Testis (tissue), 2 donors: ENCODE measurements around the gene DHCR7.

ENCODE experiments used
- CTCF ChIP-seq, 3 experiments: fragments of 450-650 bp in 2 of 3; fragments of 200-600 bp in 1 of 3; sonication (generic) in 1 of 3; IDR thresholded peaks; one replicate each; pipeline ENCODE4 v1.5.1; 2016 to 2019; ENCODE audit warnings: antibody characterized with exemption in 3 of 3, mild to moderate bottlenecking in 2 of 3, moderate library complexity in 1 of 3
- POLR2A ChIP-seq: fragments of 450-650 bp; IDR thresholded peaks from one replicate; pipeline ENCODE4 v1.6.1; 2017; ENCODE audit warnings: antibody characterized with exemption, mild to moderate bottlenecking, moderate library complexity

GRCh38 chr11:71406681-71407080 is 41.5 kb downstream of the DHCR7 start:
- TF ChIP-seq CTCF (IDR thresholded peaks at IDR 0.05) (no peak), POLR2A (no peak)
